ENCODE results near the gene NCK1.

The NCK1 gene

DNA sequence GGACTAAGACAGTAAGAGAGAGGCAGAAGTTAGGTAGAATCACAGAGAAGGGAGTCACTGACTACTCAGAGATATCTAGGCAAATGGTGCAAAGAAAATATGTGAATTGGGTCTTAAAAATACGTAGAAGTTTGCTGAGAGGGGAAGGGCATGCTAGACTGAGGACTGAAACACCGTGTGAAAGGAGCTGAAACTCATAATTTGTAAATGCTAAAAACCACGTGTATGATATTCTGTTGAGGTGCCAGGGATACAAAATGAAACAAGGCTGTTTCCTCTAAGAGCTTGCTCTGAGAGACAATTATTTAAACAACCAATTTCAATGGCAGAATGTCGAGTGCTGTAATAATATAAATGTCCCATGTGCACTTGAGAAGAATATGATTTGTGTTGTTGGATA, 47.2 kb downstream of the NCK1 start:
- DNase-seq = no peak

DNA sequence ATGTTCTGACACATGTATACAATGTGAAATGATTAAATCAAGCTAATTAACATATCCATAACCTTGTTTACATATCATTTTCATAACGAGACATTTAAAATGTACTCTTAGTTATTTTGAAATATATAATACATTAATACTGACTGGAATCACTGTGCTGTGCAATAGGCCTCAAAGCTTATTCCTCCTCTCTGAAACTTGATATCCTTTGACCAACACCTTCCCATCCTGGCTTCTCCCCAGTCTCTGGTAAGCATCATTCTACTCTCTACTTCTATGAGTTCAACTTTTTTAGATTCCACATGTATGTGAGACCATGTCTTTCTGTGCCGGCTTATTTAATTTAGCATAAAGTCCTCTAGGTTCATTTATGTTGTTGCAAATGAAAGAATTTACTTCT, 48.7 kb downstream of the NCK1 start:
- no peak for DNase-seq

GRCh38 chr3:136913168-136913567, 51.2 kb downstream of the NCK1 start:
- DNase-seq = no peak

DNA sequence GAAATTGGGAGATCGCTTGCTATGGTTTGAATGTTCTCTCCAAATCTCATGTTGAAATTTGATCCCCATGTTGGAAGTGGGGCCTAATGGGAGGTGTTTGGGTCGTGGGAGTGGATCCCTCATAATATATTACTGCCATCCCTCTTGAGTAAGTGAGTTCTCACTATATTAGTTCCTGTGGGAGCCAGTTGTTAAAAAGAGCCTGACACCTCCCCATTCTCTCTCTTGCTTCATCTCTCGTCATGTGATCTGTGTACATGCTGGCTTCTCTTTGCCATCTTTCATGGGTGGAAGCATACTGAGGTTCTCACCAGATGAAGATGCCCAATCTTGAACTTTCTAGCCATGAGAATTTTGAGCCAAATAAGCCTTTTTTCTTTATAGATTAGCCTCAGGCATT, 52.7 kb downstream of the NCK1 start:
- DNase-seq = no peak

- no peak for DNase-seq
Observed at GRCh38 chr3:136916223-136916622, 54.2 kb downstream of the NCK1 start.

GRCh38 chr3:136919799-136920580, 58.0 kb downstream of the NCK1 start:
- DNase-seq = no peak

DNA sequence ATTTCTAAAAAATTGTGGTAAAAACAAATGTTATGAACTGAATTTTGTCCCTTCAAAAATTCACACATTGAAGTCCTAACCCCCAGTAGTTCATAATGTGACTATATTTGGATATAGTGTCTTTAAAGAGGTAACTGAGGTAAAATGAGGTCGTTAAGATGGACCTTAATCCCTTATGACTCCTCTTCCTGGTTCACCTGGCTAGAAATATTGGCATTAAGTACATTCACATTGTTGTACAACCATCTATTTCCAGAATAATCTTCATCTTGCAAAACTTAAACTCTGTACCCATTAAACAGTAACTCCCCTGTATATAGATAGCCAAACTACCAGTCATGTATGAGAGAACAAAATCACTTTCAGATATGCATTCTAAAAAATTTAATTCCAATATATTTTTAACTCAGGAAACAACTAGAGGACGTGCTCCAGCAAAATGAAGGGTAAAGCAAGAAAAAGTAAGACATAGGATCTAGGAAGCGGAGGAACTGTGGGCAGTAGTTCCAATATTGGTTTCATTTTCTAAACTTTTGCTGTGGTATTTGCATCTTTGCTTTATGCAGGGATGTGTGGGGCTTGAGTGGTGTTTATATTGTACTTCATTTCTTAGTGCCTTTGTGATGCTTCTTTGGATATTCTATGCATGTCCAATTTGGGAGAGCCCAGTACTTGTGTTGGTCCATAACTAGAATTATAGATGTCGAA, 59.0 kb downstream of the NCK1 start:
- no peak for DNase-seq

DNA sequence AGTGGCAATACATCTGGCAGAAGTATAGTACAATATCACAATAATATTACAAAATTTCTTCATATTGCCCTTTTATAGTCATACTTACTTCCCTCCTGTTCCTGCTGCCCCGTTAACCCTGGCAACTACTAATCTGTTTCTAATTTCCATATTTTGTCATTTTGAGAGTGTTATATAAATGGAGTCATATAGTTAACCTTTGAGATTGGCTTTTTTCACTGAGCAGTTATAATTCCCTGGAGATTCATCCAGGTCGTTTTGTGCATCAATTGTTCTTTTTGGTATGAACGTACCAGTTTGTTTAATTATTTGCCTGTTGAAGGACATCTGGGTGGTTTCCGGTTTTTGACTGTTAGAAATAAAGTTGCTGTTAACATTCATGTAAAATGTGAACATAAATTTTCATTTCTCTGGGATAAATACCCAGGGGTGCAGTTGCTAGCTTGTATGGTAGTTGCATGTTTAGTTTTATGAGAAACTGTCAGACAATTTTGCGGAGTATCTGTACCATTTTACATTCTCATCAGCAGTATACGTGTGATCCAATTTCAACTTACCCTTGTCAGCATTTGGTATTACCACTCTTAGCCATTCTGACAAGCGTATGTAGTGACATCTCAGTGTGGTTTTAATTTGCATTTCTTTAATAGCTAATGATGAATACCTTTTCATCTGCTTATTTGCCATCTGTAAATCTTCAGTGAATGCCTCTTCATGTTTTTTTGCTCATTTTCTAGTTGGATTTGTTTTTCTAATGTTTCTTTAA, 63.6 kb downstream of the NCK1 start:
- no peak for DNase-seq

- no peak for DNase-seq
Observed at GRCh38 chr3:136928240-136928639, 66.2 kb downstream of the NCK1 start.

DNA sequence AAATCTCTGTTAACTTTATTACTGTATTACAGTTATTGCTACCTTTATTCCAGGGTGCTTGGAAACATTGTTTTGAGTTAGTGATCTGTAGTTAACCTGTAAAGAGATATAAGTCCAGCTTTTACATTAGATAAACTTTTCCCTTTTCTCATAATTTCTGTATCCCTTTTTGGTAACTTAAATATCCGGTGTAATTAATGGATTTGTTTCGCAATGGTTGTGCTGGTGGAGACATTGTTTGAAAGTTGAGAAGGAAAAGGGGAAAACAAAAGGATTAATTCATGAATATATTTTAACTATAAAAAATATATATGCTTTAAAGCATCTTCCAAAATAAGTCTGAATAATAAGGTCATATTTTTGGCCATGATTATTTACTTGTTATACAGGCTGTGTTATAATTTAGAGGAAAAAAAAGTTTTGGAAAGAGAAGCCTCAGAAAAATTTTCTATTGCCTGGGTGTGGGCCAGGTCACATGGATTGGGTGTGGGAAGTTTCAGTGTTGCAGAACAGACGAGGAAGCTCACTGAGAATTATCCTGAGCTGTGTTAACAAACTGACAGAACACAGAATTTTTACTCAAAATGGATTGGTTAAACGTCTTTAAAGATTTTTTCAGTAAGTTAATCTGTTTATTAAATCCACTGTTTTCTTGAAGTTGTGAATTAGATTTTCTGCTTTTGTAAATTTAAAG, 68.1 kb downstream of the NCK1 start:
- DNase-seq = no peak

DNA sequence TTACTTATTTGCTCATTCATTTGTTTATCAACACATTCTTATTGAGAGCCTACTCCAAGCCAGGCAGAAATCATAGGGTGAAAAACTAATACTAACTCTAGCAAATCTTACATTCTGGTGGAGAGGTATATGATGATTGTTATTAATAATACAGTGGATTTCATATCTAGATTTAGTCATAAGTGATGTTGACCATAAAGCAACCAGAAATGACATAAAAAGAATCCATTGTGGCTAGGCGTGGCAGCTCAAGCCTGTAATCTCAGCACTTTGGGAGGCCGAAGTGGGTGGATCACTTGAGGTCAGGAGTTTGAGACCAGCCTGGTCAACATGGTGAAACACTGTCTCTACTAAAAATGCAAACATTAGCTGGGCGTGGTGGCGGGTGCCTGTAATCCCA, 69.6 kb downstream of the NCK1 start:
- no peak for DNase-seq

DNA sequence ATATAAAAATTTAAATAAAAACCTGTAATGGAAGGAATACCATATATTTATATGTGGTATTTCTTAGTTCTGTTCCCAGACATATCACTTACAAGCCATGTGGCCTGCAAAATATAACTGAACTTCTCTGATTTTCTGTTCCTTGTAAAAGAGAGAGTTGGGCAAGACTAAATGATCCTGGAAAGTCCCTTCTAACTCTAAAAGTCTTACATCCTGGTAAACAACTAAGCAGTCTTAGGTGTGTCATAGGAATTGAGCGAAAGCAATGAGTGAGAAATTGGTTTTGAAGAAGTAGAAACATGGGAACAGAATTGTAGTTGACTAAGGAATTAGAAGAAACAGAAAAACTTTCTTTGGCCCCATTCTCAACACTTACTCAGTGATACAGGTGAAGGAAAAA, 70.5 kb downstream of the NCK1 start:
- no peak for DNase-seq

- no peak for DNase-seq
Observed at GRCh38 chr3:136932978-136933772, 71.2 kb downstream of the NCK1 start.

DNA sequence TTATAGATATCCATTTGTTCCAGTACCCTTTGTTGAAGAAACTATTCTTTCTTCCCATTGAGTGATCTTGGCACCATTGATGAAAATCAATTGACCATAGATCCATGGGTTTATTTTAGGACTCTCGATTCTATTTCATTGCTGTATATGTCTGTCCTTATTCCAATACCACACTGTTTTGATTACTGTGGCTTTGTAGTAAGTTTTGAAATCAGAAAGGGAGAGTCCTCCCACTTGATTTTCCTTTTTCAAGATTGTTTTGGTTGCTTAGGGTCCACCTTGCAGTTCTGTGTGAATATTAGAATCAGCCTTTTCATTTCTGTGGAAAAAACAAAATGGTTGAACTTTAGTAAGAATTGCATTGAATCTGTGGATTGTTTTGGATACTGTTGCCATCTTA, 75.2 kb downstream of the NCK1 start:
- no peak for DNase-seq

DNA sequence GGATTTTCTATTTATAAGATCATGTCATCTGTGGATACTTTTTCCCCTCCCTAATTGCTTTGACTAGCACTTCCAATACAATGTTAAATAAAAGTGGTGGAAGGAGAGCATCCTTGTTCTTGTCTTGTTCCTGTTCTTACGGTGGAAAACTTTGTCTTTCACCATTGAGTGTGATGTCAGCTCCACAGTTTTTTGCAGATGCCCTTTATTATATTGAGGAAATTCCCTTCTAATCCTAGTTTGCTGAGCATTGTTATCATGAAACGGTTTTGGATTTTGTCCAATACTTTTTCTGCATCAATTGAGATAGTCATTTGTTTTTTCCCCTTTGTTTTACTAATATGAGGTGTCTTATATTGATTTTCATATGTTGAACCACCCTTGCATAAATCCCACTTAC, 75.8 kb downstream of the NCK1 start:
- DNase-seq = no peak

DNA sequence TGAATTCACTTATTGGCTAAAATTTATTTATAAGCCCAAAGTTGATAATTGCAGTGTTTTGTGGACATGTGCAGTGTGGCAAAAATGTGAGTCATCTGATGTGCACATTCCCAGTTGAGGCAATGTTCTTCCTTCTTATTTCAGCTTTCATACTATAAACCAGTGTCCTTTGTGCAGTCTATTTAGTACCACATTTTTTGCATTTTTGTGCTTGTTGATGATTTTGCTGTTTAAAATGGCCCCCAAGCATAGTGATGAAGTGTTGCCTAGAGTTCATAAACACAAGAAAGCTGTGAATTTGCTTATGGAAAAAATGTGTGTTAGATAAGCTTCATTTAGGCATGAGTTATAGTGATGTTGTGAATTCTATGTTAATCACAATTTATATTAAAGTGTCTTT, 76.3 kb downstream of the NCK1 start:
- DNase-seq = no peak

GRCh38 chr3:136939489-136939888, 77.5 kb downstream of the NCK1 start:
- no peak for DNase-seq

DNA sequence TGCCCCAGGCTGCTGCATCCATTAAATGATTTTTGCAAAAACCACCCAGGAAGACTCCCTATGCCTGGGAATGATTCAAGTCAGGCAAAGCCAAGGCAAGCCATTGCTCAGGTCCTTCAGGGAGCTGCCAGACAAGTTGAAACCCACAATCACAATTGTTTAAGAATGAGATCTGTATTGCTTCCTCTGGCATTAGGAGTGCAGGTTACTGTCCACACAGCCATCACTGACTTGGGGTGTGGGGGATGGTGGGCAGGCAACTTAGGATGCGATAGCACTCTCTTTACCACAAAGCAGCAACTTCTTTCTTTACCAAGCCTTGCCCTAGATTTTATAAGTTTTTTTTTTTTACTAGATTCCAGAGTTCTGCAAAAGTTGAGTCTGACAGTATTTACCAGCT, 80.8 kb downstream of the NCK1 start:
- DNase-seq = no peak

GRCh38 chr3:136943436-136943835, 81.4 kb downstream of the NCK1 start:
- no peak for DNase-seq

DNA sequence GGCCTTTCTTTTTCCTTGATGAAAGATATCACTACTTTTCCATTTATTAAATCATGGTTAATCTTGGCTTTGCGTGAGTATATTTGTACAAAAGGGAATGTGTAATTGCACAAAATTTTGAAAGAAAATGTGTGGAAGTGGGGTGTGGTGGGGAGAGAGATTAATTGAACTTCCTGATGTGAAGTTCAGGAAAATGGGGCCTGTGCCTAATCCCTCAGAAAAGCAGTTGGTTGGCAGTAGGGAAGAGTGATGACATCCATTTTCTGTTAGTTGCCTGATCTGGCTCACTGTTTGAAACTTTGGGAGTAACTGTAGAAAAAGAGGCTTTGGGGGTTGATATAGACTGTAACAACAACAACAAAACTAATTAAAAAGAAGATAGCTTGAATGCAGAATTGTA, 85.0 kb downstream of the NCK1 start:
- no peak for DNase-seq

- DNase-seq = no peak
Observed at GRCh38 chr3:136947477-136947876, 85.5 kb downstream of the NCK1 start.

DNA sequence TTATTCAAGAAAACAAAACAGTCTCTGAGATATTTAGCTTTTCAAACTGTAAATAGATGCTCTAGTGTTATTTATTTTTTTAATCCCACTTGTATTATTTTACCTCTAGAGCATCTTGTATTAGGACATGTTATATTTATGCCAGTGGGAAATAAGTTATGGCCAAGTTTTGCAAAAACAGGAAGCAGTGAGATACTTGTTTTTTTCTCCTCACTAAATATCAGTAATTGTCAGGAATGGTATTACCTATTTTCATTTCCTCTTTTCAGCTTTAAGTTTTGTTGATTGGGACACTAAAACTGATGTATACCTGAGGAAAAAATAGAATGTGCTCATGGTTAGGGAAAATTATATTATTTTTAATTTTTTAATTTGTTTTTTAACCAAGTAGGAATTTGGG, 87.1 kb downstream of the NCK1 start:
- no peak for DNase-seq

DNA sequence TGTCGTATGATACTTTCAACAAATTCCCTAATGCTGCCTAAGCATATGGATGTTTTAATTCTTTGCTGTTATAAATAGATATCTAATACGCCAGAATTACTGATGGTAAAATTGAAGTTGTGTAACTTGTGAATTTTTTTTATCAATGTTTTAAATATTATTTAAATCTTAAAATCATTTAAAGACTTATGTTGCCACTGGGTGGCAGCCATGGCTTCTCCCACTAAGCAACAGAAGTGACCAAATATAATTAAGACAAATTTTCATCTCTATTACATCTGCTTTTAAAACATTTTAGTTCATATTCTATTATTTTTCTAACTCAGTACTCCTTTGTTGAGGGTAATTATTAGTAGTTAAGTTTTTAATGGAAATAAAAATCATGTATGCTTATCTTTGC, 87.7 kb downstream of the NCK1 start:
- DNase-seq = no peak

Data from CD4-positive, alpha-beta T cell treated with Interleukin-15 for 1 hour (primary cell).